Activated naive CD4-positive, alpha-beta T cell treated with anti-CD3 and anti-CD28 coated beads for 36 hours (primary cell): ENCODE measurements around the gene FOLR2. TPM values are rescaled to one million over a fixed set of nuclear protein-coding genes. Genes with fewer than 3 reads are reported as not detected.
A peak's percentile ranks its signal among the peaks of the same experiment; 100 is the strongest.

ENCODE experiments used
- CTCF ChIA-PET: fragments of 350-600 bp; sonication (Branson Sonifier 250); formaldehyde crosslinking; loops from one replicate; lab custom pipeline; 2021; ENCODE audit warnings: antibody characterized with exemption; lab: Charles Lee
- DNase-seq: peaks from one replicate; pipeline ENCODE4 v3.0.0-alpha.2; 2020
- H3K27ac Mint-ChIP-seq: one replicate; pipeline ENCODE4 v1.8.0; 2021; ENCODE audit warnings: mild to moderate bottlenecking, mixed read lengths
- H3K27me3 Mint-ChIP-seq: one replicate; pipeline ENCODE4 v1.8.0; 2021; ENCODE audit warnings: low read depth, mixed read lengths
- H3K36me3 Mint-ChIP-seq: one replicate; pipeline ENCODE4 v1.8.0; 2021; ENCODE audit warnings: low read depth, mixed read lengths
- H3K4me1 Mint-ChIP-seq: one replicate; pipeline ENCODE4 v1.8.0; 2021; ENCODE audit warnings: low read depth, mixed read lengths
- H3K4me3 Mint-ChIP-seq: one replicate; pipeline ENCODE4 v1.8.0; 2021; ENCODE audit warnings: mild to moderate bottlenecking, moderate library complexity, mixed read lengths
- H3K9me3 Mint-ChIP-seq: one replicate; pipeline ENCODE4 v1.8.0; 2021; ENCODE audit warnings: mixed read lengths
- intact Hi-C: fragments of 100-400 bp; cut with micrococcal nuclease; formaldehyde crosslinking; loops from one replicate; pipeline ENCODE4 v1.15.1; 2023
- total RNA-seq, 2 experiments: library from RNA; stranded (reverse); gene quantifications; one replicate each; pipeline ENCODE4 v1.2.3, GENCODE V29; 2021

FOLR2 gene
- total RNA-seq, 2 experiments from 2014 or later = not detected

- Mint-ChIP-seq H3K4me3 (peak overlapping the region; percentile 57), H3K36me3 (peaks cover 2% of the 10 kb centered on the region), H3K9me3 (no peaks in the 10 kb centered on the region), H3K27me3 (peaks cover 47% of the 10 kb centered on the region), H3K27ac (no peak overlapping the region), H3K4me1 (peaks cover 21% of the 10 kb centered on the region)
- no peak for DNase-seq
- intact Hi-C loops = loop anchor here (2.0 to 5.0 kb wide), 2 partner anchors 15 to 192 kb away; partner anchors contain the start of genes CLPB and INPPL1
- CTCF ChIA-PET = interaction anchor here (0.7 to 1.4 kb wide), 2 partner anchors 174 to 191 kb away, joined by 3 read pairs; no protein-coding TSS in a partner anchor
These were observed 23.4 kb downstream of the FOLR2 start for GRCh38 chr11:72239849-72240460.

GRCh38 chr11:72240461-72241290 lies 24.1 kb downstream of the FOLR2 start:
- CTCF ChIA-PET = interaction anchor here (0.7 to 1.4 kb wide), 4 partner anchors 18 to 191 kb away, joined by 3 read pairs; no protein-coding TSS in a partner anchor
- intact Hi-C loops = loop anchor here (5.0 kb wide), 1 partner anchor 192 kb away; the partner anchor contains the start of gene CLPB
- no peak overlapping the region for H3K27ac Mint-ChIP-seq
- H3K27me3 Mint-ChIP-seq = peaks cover 47% of the 10 kb centered on the region
- H3K36me3 Mint-ChIP-seq = peaks cover 2% of the 10 kb centered on the region
- DNase-seq = no peak
- peaks cover 21% of the 10 kb centered on the region for H3K4me1 Mint-ChIP-seq
- H3K9me3 Mint-ChIP-seq = no peaks in the 10 kb centered on the region
- peak overlapping the region; percentile 57 for H3K4me3 Mint-ChIP-seq

- CTCF ChIA-PET = interaction anchor here (0.9 to 1.4 kb wide), 3 partner anchors 19 to 190 kb away, joined by 3 read pairs; no protein-coding TSS in a partner anchor
- no peak for DNase-seq
- intact Hi-C loops = loop anchor here (5.0 kb wide), 1 partner anchor 191 kb away; the partner anchor contains the start of gene CLPB
- peaks cover 2% of the 10 kb centered on the region for H3K36me3 Mint-ChIP-seq
- no peaks in the 10 kb centered on the region for H3K9me3 Mint-ChIP-seq
- H3K4me3 Mint-ChIP-seq = no peak overlapping the region
- no peak overlapping the region for H3K27ac Mint-ChIP-seq
- peaks cover 47% of the 10 kb centered on the region for H3K27me3 Mint-ChIP-seq
- H3K4me1 Mint-ChIP-seq = peaks cover 21% of the 10 kb centered on the region
These were observed 24.7 kb downstream of the FOLR2 start for GRCh38 chr11:72241291-72241781.

- Mint-ChIP-seq H3K4me1 (peaks cover 21% of the 10 kb centered on the region), H3K9me3 (no peaks in the 10 kb centered on the region), H3K36me3 (no peaks in the 10 kb centered on the region), H3K27ac (no peak overlapping the region), H3K4me3 (no peak overlapping the region), H3K27me3 (peaks cover 47% of the 10 kb centered on the region)
- CTCF ChIA-PET = no interaction called here
- intact Hi-C loops = loop anchor here (5.0 kb wide), 1 partner anchor 190 kb away; the partner anchor contains the start of gene CLPB
- no peak for DNase-seq
These were observed 25.5 kb downstream of the FOLR2 start for GRCh38 chr11:72242141-72242540.

- no peaks in the 10 kb centered on the region for H3K9me3 Mint-ChIP-seq
- H3K36me3 Mint-ChIP-seq = no peaks in the 10 kb centered on the region
- intact Hi-C loops = loop anchor here (5.0 kb wide), 1 partner anchor 189 kb away; the partner anchor contains the start of gene CLPB
- no peak for DNase-seq
- no peak overlapping the region for H3K27ac Mint-ChIP-seq
- H3K4me3 Mint-ChIP-seq = no peak overlapping the region
- H3K4me1 Mint-ChIP-seq = peaks cover 21% of the 10 kb centered on the region
- CTCF ChIA-PET = interaction anchor here (0.7 kb wide), 1 partner anchor 62 kb away, joined by 3 read pairs; no protein-coding TSS in a partner anchor
- peaks cover 50% of the 10 kb centered on the region for H3K27me3 Mint-ChIP-seq
These were observed 26.8 kb downstream of the FOLR2 start for GRCh38 chr11:72243173-72244059.

- CTCF ChIA-PET = no interaction called here
- peaks cover 49% of the 10 kb centered on the region for H3K27me3 Mint-ChIP-seq
- no peaks in the 10 kb centered on the region for H3K36me3 Mint-ChIP-seq
- H3K27ac Mint-ChIP-seq = no peak within 1 kb of the TSS
- intact Hi-C loops = loop anchor here (5.0 kb wide), 1 partner anchor 188 kb away; the partner anchor contains the start of gene CLPB
- peaks cover 21% of the 10 kb centered on the region for H3K4me1 Mint-ChIP-seq
- no peak within 1 kb of the TSS for H3K4me3 Mint-ChIP-seq
- no peak for DNase-seq
- no peaks in the 10 kb centered on the region for H3K9me3 Mint-ChIP-seq
These were observed 27.4 kb downstream of the FOLR2 start, which contains the start of gene PHOX2A for GRCh38 chr11:72244060-72244360. Gene PHOX2A (minus strand): TSS chr11:72244176. CDS start chr11:72244004, 172 bp downstream.

- DNase-seq = no peak
- peaks cover 43% of the 10 kb centered on the region for H3K27me3 Mint-ChIP-seq
- no peaks in the 10 kb centered on the region for H3K36me3 Mint-ChIP-seq
- CTCF ChIA-PET = interaction anchor here (1.3 kb wide), 1 partner anchor 267 kb away, joined by 3 read pairs; no protein-coding TSS in a partner anchor
- peaks cover 18% of the 10 kb centered on the region for H3K4me1 Mint-ChIP-seq
- intact Hi-C loops = loop anchor here (5.0 kb wide), 1 partner anchor 188 kb away; the partner anchor contains the start of gene CLPB
- H3K9me3 Mint-ChIP-seq = no peaks in the 10 kb centered on the region
- no peak overlapping the region for H3K4me3 Mint-ChIP-seq
- H3K27ac Mint-ChIP-seq = no peak overlapping the region
These were observed 28.0 kb downstream of the FOLR2 start for GRCh38 chr11:72244361-72245262.

- Mint-ChIP-seq H3K4me1 (peaks cover 16% of the 10 kb centered on the region), H3K4me3 (no peak overlapping the region), H3K27ac (no peak overlapping the region), H3K27me3 (peaks cover 42% of the 10 kb centered on the region), H3K9me3 (no peaks in the 10 kb centered on the region), H3K36me3 (no peaks in the 10 kb centered on the region)
- intact Hi-C loops = no loop called here
- CTCF ChIA-PET = interaction anchor here (1.3 kb wide), 1 partner anchor 268 kb away, joined by 3 read pairs; no protein-coding TSS in a partner anchor
- DNase-seq = no peak
These were observed 28.7 kb downstream of the FOLR2 start for GRCh38 chr11:72245263-72245816.

- H3K9me3 Mint-ChIP-seq = no peaks in the 10 kb centered on the region
- no peaks in the 10 kb centered on the region for H3K36me3 Mint-ChIP-seq
- H3K4me1 Mint-ChIP-seq = peaks cover 9% of the 10 kb centered on the region
- H3K4me3 Mint-ChIP-seq = no peak overlapping the region
- intact Hi-C loops = no loop called here
- CTCF ChIA-PET = interaction anchor here (0.7 kb wide), 1 partner anchor 9 kb away, joined by 3 read pairs; no protein-coding TSS in a partner anchor
- no peak overlapping the region for H3K27ac Mint-ChIP-seq
- DNase-seq = no peak
- peaks cover 20% of the 10 kb centered on the region for H3K27me3 Mint-ChIP-seq
These were observed 31.0 kb downstream of the FOLR2 start for GRCh38 chr11:72247584-72247983.

- Mint-ChIP-seq H3K27me3 (peaks cover 5% of the 10 kb centered on the region), H3K4me1 (no peaks in the 10 kb centered on the region), H3K4me3 (no peak overlapping the region), H3K36me3 (no peaks in the 10 kb centered on the region), H3K27ac (no peak overlapping the region), H3K9me3 (no peaks in the 10 kb centered on the region)
- no peak for DNase-seq
- intact Hi-C loops = no loop called here
- CTCF ChIA-PET = interaction anchor here (1.6 kb wide), 1 partner anchor 181 kb away, joined by 8 read pairs; no protein-coding TSS in a partner anchor
These were observed 33.4 kb downstream of the FOLR2 start for GRCh38 chr11:72249961-72250360.
